ENCODE measurements around the gene IL1F10.

IL1F10 gene

DNA sequence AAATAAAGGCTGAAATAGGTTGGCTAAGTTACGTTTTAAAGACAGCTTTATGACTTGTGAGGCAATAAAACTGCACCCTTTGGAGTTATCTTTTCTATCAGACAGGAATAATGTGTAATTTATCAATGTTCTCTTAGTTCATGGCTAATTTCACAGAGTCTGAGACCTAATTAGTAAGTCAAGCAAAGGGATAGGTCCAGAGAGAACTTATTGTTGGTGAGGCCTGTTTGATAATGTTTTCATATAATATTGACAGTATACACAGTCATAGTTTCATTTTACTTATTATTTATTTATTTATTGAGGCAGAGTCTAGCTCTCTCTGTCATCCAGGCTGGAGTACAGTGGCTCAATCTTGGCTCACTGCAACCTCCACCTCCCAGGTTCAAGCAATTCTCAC, 10.7 kb upstream of the IL1F10 start:
- H3K9ac ChIP-seq (ENCODE audit: low read length), result no peak overlapping the region
- no peaks in the 10 kb centered on the region for H4K20me1 ChIP-seq (ENCODE audit: insufficient read depth, low read length)
- H3K4me1 ChIP-seq (ENCODE audit: low read length), result no peaks in the 10 kb centered on the region
- H3K36me3 ChIP-seq (replicated peaks; ENCODE audit: low read depth, low read length), result no peaks in the 10 kb centered on the region
- no peak overlapping the region for H2AFZ ChIP-seq (ENCODE audit: low read depth, low read length)
- no peaks in the 10 kb centered on the region for H3K9me3 ChIP-seq (ENCODE audit: insufficient read depth, low read length)
- H3K27me3 ChIP-seq (ENCODE audit: low read depth, low read length), result no peaks in the 10 kb centered on the region
- TF ChIP-seq EZH2phosphoT487 (IDR thresholded peaks at IDR 0.05; ENCODE audit: low read depth), result no peak
- TF ChIP-seq, protein P1, sequence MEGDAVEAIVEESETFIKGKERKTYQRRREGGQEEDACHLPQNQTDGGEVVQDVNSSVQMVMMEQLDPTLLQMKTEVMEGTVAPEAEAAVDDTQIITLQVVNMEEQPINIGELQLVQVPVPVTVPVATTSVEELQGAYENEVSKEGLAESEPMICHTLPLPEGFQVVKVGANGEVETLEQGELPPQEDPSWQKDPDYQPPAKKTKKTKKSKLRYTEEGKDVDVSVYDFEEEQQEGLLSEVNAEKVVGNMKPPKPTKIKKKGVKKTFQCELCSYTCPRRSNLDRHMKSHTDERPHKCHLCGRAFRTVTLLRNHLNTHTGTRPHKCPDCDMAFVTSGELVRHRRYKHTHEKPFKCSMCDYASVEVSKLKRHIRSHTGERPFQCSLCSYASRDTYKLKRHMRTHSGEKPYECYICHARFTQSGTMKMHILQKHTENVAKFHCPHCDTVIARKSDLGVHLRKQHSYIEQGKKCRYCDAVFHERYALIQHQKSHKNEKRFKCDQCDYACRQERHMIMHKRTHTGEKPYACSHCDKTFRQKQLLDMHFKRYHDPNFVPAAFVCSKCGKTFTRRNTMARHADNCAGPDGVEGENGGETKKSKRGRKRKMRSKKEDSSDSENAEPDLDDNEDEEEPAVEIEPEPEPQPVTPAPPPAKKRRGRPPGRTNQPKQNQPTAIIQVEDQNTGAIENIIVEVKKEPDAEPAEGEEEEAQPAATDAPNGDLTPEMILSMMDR (IDR thresholded peaks at IDR 0.05; ENCODE audit: low read depth, low read length), result no peak
- no peak overlapping the region for H3K4me3 ChIP-seq (ENCODE audit: low read length)
- H3K79me2 ChIP-seq (ENCODE audit: low read length), result no peaks in the 10 kb centered on the region
- H3K4me2 ChIP-seq (ENCODE audit: low read length), result no peak overlapping the region
- no peak overlapping the region for H3K27ac ChIP-seq (ENCODE audit: low read length)

DNA sequence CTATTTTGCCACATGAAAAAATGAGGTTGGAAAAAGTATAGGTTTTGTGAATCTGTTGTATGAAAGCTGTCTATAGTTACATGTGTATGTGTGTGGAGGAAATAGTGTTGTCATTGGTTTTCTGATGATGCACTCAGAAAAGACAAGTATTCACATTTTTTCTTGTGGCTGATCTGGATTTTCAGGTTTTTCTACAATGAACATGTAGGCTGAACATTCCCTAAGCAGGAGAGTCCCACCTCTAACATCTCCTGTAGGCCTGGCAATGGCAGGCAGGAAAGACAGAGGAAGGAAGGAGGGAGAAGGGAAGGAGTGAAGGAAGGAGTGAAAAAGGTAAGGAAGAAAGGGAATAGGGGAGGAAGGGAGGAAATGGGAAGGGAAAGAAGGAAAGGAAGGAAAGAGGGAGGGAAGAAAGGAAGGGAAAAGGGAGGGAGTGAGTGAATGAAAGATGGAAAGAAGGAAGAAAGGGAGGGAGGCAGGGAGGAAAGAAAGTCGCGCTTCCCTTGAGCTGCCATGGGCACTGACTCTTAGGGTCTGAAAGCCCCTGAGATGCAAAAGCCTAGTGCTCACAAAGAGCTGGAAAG, 9.3 kb upstream of the IL1F10 start:
- Histone ChIP-seq H3K4me2 (ENCODE audit: low read length) (no peak overlapping the region), H2AFZ (ENCODE audit: low read depth, low read length) (no peak overlapping the region), H3K27ac (ENCODE audit: low read length) (no peak overlapping the region)

DNA sequence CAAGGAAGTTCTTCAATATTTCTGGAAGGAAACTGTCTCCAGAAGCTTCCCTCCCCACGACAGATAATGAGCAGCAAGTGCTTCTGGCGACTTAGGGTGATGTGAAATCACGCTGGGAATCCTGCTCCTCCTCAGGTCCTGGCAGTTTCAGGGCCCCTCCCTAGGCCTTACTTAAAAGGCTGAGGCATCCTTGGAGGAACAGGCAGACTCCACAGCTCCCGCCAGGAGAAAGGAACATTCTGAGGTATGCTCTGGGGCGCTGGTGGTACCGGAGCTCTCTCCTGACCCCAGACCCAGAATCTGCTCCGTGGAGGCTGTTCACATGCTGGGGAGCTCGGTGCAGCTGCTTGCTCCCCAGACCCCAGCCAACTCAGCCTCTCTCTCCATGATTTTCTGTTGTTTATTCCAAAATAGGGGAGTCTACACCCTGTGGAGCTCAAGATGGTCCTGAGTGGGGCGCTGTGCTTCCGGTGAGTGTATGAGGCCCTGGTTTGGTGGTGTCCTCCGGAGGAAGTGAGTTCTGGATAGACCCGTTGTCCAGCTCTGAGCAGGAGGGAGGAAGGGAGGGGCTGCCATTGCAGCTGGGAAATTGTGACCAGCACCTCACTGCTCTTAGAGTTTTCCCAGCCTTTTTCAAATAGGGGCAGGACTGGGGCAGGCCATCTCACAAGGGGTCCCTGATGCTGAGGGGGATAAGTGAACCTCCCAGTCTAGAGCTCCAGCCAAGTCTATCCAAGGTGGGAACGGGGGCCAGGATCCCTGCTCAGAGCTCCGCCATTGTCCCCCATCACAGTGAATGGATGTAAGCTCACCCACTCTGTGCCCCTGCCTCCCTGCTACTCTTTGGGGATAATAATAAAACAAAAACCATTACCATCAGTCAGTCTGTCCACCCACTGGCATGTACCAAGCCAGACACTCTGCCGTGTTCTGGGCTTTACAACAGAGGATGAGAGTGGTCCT, 8.5 kb upstream of the IL1F10 start, which contains the start of gene IL36RN:
Gene IL36RN, plus strand, starts transcription at position 201 of the 963 bp plus-strand sequence. Its CDS starts 241 bp downstream, at position 442.
- TF ChIP-seq, protein P1 (IDR thresholded peaks at IDR 0.05; ENCODE audit: low read depth, low read length), result no peak
- no peak for TF ChIP-seq EZH2phosphoT487 (IDR thresholded peaks at IDR 0.05; ENCODE audit: low read depth)
- no peaks in the 10 kb centered on the region for H3K27me3 ChIP-seq (ENCODE audit: low read depth, low read length)
- no peaks in the 10 kb centered on the region for H4K20me1 ChIP-seq (ENCODE audit: insufficient read depth, low read length)
- no peak within 1 kb of the TSS for H2AFZ ChIP-seq (ENCODE audit: low read depth, low read length)
- H3K9me3 ChIP-seq (ENCODE audit: insufficient read depth, low read length), result no peaks in the 10 kb centered on the region
- no peak within 1 kb of the TSS for H3K9ac ChIP-seq (ENCODE audit: low read length)
- H3K4me3 ChIP-seq (ENCODE audit: low read length), result no peak within 1 kb of the TSS
- no peak within 1 kb of the TSS for H3K4me2 ChIP-seq (ENCODE audit: low read length)
- H3K4me1 ChIP-seq (ENCODE audit: low read length), result no peaks in the 10 kb centered on the region
- no peak within 1 kb of the TSS for H3K27ac ChIP-seq (ENCODE audit: low read length)
- H3K79me2 ChIP-seq (ENCODE audit: low read length), result no peaks in the 10 kb centered on the region
- H3K36me3 ChIP-seq (replicated peaks; ENCODE audit: low read depth, low read length), result no peaks in the 10 kb centered on the region

More for the DNA sequence above, 9.3 kb upstream of the IL1F10 start:
- H4K20me1 ChIP-seq (ENCODE audit: insufficient read depth, low read length), result no peaks in the 10 kb centered on the region
- H3K79me2 ChIP-seq (ENCODE audit: low read length), result no peaks in the 10 kb centered on the region
- TF ChIP-seq EZH2phosphoT487 (IDR thresholded peaks at IDR 0.05; ENCODE audit: low read depth), result no peak
- TF ChIP-seq, protein P1 (IDR thresholded peaks at IDR 0.05; ENCODE audit: low read depth, low read length), result no peak
- no peaks in the 10 kb centered on the region for H3K36me3 ChIP-seq (replicated peaks; ENCODE audit: low read depth, low read length)
- no peaks in the 10 kb centered on the region for H3K9me3 ChIP-seq (ENCODE audit: insufficient read depth, low read length)
- no peak overlapping the region for H3K9ac ChIP-seq (ENCODE audit: low read length)
- H3K4me1 ChIP-seq (ENCODE audit: low read length), result no peaks in the 10 kb centered on the region
- H3K27me3 ChIP-seq (ENCODE audit: low read depth, low read length), result no peaks in the 10 kb centered on the region
- no peak overlapping the region for H3K4me3 ChIP-seq (ENCODE audit: low read length)

DNA sequence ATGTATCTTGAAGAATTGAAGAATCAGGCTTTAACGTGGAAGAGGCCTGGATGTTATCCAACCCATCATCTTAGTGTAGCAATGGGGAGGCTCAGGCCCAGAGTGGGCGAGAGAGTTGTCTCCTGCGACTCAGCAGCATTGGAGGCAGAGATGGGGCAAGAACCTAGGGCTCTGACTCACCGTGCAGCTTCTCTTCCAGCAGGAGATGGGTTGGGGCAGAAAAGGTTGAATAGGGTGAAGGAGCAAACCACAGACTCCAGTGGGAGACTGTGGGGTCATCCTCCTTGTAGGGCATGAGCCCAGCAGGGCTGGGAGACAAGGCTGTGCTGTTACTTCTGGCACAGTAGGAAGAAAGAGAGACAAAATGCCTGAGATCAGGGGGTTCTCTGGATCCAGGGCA, 7.4 kb upstream of the IL1F10 start:
- Histone ChIP-seq H3K4me3 (ENCODE audit: low read length) (no peak overlapping the region), H3K9ac (ENCODE audit: low read length) (no peak overlapping the region), H3K9me3 (ENCODE audit: insufficient read depth, low read length) (no peaks in the 10 kb centered on the region), H3K27me3 (ENCODE audit: low read depth, low read length) (no peaks in the 10 kb centered on the region), H3K4me2 (ENCODE audit: low read length) (no peak overlapping the region), H4K20me1 (ENCODE audit: insufficient read depth, low read length) (no peaks in the 10 kb centered on the region), H2AFZ (ENCODE audit: low read depth, low read length) (no peak overlapping the region), H3K79me2 (ENCODE audit: low read length) (no peaks in the 10 kb centered on the region), H3K36me3 (replicated peaks; ENCODE audit: low read depth, low read length) (no peaks in the 10 kb centered on the region), H3K4me1 (ENCODE audit: low read length) (no peaks in the 10 kb centered on the region), H3K27ac (ENCODE audit: low read length) (no peak overlapping the region)
- TF ChIP-seq, protein P1 (IDR thresholded peaks at IDR 0.05; ENCODE audit: low read depth, low read length), result no peak
- TF ChIP-seq EZH2phosphoT487 (IDR thresholded peaks at IDR 0.05; ENCODE audit: low read depth), result no peak

Data from OCI-LY3 (cell line).